SJSA1 (cell line): ENCODE results near the gene ADPRS. TPM values are rescaled to one million over a fixed set of nuclear protein-coding genes. Genes with fewer than 3 reads are reported as not detected.

Experiments used
- DNase-seq, 2 experiments: peaks; one replicate each; pipeline ENCODE4 v3.0.0-alpha.2; 2015 to 2020; ENCODE audit warnings: low spot score in 2 of 2, low read depth in 1 of 2
- H3K27ac ChIP-seq: fragments of 250-450 bp; sonication (Bioruptor Pico); 2 replicates; pipeline ENCODE4 v1.5.1; 2020; ENCODE audit warnings: mild to moderate bottlenecking, moderate library complexity
- H3K27me3 ChIP-seq: fragments of 250-450 bp; sonication (Bioruptor Pico); replicated peaks from 2 replicates; pipeline ENCODE4 v1.5.1; 2020; ENCODE audit warnings: mild to moderate bottlenecking, moderate library complexity
- H3K36me3 ChIP-seq: fragments of 250-450 bp; sonication (Bioruptor Pico); 2 replicates; pipeline ENCODE4 v1.5.1; 2020; ENCODE audit warnings: mild to moderate bottlenecking
- H3K4me1 ChIP-seq: fragments of 250-450 bp; sonication (Bioruptor Pico); replicated peaks from 2 replicates; pipeline ENCODE4 v1.6.1; 2021; ENCODE audit warnings: mild to moderate bottlenecking
- H3K4me3 ChIP-seq: fragments of 250-450 bp; sonication (Bioruptor Pico); 2 replicates; pipeline ENCODE4 v1.5.1; 2020; ENCODE audit warnings: mild to moderate bottlenecking
- H3K9me3 ChIP-seq: fragments of 250-450 bp; sonication (Bioruptor Pico); replicated peaks from 2 replicates; pipeline ENCODE4 v1.5.1; 2020; ENCODE audit warnings: mild to moderate bottlenecking
- total RNA-seq: library from RNA; depleted of rRNA; stranded (reverse); fragments of >200 nt; shearing (Covaris generic); gene quantifications from 2 replicates; pipeline ENCODE4 v1.2.3, GENCODE V29; 2014; rRNA removed

The ADPRS gene, protein sequence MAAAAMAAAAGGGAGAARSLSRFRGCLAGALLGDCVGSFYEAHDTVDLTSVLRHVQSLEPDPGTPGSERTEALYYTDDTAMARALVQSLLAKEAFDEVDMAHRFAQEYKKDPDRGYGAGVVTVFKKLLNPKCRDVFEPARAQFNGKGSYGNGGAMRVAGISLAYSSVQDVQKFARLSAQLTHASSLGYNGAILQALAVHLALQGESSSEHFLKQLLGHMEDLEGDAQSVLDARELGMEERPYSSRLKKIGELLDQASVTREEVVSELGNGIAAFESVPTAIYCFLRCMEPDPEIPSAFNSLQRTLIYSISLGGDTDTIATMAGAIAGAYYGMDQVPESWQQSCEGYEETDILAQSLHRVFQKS
- total RNA-seq: 48.8 and 72.0 TPM in 2 replicates

DNA sequence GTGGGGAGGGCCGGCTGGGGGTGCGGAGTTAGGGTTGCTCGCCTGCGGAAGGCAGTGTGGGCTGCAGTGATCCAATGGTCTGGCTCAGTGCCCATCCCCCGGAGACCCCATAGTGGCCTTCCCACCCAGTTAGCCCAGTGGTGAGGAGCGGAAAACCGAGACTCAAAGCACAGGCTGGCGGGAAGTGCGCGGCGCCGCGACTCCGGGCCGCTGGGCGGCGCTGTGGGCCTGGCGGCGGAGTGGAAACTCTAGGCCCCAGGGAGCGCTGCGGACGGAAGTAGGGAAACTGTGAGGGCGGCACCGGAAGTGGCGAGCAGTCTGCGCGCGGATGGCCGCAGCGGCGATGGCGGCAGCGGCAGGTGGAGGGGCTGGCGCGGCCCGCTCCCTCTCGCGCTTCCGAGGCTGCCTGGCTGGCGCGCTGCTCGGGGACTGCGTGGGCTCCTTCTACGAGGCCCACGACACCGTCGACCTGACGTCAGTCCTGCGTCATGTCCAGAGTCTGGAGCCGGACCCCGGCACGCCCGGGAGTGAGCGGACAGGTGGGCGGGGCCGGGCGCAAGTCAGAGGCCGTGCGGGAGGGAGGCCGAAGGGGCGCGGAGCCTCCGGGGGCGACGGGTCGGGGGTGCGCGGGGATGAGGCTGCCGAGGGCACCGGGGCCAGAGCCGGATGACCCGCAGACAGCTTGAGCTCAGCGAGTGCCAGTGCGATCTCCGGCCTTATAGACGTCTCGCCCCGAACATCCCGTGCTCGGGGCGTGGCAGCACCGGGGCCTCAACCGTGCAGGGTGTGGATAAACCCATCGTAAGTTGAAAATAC is at the start of gene ADPRS:
TSS of gene ADPRS (plus strand) at position 316 of the 816 bp plus-strand sequence. CDS start at position 329, 13 bp downstream.
- H3K27ac ChIP-seq: peak within 1 kb of the TSS; percentile 67
- peak within 1 kb of the TSS; percentile 88 for H3K4me3 ChIP-seq
- no peaks in the 10 kb centered on the region for H3K9me3 ChIP-seq
- DNase-seq: peak; percentile 88 to 90
- H3K36me3 ChIP-seq: peaks cover 46% of the 10 kb centered on the region
- H3K27me3 ChIP-seq: no peaks in the 10 kb centered on the region; the same call in 1 of the 2 replicates
- peaks cover 8% of the 10 kb centered on the region for H3K4me1 ChIP-seq

DNA sequence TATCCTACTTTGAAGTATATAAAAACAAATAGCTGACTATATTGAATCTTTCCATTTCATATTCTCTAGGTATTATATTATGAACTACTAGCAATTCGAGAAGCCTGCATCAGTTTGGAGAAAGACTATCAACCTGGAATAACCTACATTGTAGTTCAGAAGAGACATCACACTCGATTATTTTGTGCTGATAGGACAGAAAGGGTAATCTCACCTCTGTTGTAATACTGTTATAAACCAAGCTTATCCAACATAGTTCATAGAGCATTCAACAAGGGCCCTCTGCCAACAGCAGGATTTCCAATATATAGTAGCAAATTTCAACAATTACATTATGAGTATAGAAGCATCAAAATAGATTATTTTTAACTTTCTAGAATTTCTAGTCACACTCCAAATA is 48.5 kb upstream of the ADPRS start:
- H3K4me1 ChIP-seq: no peaks in the 10 kb centered on the region
- H3K9me3 ChIP-seq: no peaks in the 10 kb centered on the region
- no peaks in the 10 kb centered on the region for H3K27me3 ChIP-seq
- no peak overlapping the region for H3K27ac ChIP-seq
- no peak for DNase-seq
- no peak overlapping the region for H3K4me3 ChIP-seq
- peaks cover 31% of the 10 kb centered on the region for H3K36me3 ChIP-seq

DNA sequence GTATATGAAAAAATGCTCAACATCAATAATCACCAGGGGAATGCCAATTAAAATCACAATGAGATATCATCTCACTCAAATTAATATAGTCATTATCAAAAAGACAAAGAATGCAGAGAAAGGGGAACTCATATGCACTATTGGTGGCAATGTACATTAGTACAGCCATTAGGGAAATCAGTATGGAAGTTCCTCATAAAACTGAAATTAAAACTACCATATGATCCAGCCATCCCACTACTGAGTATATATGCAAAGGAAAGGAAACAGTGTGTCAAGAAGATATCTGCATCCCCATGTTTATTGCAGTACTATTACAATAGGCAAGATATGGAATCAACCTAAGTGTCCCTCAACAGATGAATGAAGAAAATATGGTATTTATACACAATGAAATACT is 36.9 kb upstream of the ADPRS start:
- H3K4me1 ChIP-seq: no peaks in the 10 kb centered on the region
- no peak overlapping the region for H3K4me3 ChIP-seq

DNA sequence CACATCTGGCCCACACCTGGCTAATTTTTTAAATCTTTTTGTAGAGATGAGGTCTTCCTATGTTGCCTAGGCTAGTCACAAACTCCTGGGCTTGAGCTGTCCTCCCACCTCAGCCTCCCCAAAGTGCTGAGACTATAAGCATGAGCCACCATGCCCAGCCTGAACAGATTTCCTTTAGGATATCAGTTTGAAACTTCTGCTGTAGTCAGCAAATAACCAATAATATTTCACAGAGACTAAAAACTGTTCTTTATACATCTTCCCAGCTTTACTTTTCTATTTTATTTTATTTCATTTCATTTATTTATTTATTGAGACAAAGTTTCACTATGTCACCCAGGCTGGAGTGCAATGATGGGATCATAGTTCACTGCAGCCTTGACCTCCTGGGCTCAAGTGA is 34.7 kb upstream of the ADPRS start:
- no peaks in the 10 kb centered on the region for H3K9me3 ChIP-seq
- H3K4me3 ChIP-seq: no peak overlapping the region
- H3K4me1 ChIP-seq: no peaks in the 10 kb centered on the region
- H3K36me3 ChIP-seq: peaks cover 6% of the 10 kb centered on the region
- H3K27me3 ChIP-seq: no peaks in the 10 kb centered on the region
- no peak overlapping the region for H3K27ac ChIP-seq
- no peak for DNase-seq

More for the DNA sequence above, 36.9 kb upstream of the ADPRS start:
- Histone ChIP-seq H3K36me3 (peaks cover 6% of the 10 kb centered on the region), H3K9me3 (no peaks in the 10 kb centered on the region), H3K27ac (no peak overlapping the region), H3K27me3 (no peaks in the 10 kb centered on the region)
- DNase-seq: no peak

DNA sequence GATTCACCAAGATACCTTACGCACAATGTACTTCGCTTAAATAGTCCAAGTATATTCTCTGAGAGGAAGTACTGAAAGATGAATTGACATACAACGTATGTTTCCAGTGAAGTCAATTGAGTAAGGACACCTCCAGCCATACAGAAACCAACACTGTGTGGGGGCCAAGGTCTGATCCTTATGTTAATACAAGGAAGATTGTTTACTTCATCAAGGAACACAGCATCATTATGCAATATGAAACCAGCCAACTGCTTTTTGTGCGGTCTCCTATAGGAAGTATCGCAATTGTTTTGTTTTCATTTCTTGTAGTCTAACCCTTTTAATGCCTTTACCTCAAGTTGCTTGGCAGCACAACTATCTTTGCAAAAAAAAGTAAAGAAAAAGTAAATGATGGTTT is 33.0 kb upstream of the ADPRS start:
- no peak overlapping the region for H3K4me3 ChIP-seq
- H3K9me3 ChIP-seq: no peaks in the 10 kb centered on the region
- H3K27ac ChIP-seq: no peak overlapping the region
- H3K4me1 ChIP-seq: no peaks in the 10 kb centered on the region
- peaks cover 6% of the 10 kb centered on the region for H3K36me3 ChIP-seq
- no peak for DNase-seq
- no peaks in the 10 kb centered on the region for H3K27me3 ChIP-seq

DNA sequence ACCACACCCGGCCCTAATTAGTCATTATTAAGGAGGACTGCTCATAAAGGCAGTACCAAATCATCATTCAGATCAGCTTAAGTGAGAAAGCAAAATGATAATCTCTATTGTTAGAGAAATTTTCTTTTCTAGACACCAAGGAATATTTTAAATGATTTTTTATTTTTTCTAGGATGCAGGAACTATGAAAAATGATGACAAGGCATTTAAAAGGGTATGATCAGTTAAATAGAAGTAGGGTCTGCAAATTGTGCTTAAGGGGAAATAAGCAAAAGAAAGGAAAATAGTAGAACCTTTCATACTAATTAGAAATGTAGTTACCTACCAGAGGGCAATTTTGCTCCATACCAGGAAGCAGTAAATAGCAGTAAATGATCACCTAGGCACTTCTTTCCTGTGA is 26.4 kb upstream of the ADPRS start:
- H3K4me3 ChIP-seq: no peak overlapping the region
- no peaks in the 10 kb centered on the region for H3K27me3 ChIP-seq
- H3K4me1 ChIP-seq: no peaks in the 10 kb centered on the region
- H3K9me3 ChIP-seq: no peaks in the 10 kb centered on the region
- no peak for DNase-seq
- H3K36me3 ChIP-seq: no peaks in the 10 kb centered on the region
- no peak overlapping the region for H3K27ac ChIP-seq

DNA sequence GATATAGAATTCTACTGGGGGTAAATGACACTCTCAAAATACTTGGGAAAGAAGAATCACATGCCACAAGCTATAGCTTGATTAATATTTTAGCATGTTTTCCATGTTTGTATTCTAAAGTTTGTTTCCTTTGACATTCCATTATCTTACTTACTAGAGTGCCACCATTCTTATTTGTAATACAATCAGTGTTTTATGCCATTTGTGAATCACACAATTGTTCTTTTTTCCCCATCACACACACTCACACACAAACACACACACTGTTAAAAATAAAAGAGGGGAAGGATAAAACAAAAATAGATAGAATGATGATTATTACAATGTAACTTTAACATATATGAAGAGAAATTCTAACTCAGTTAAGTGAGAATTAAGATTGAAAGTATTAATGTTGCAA is 20.8 kb upstream of the ADPRS start:
- H3K4me3 ChIP-seq: no peak overlapping the region
- no peak for DNase-seq
- H3K27me3 ChIP-seq: no peaks in the 10 kb centered on the region
- no peaks in the 10 kb centered on the region for H3K36me3 ChIP-seq
- no peaks in the 10 kb centered on the region for H3K9me3 ChIP-seq
- H3K4me1 ChIP-seq: no peaks in the 10 kb centered on the region
- no peak overlapping the region for H3K27ac ChIP-seq

DNA sequence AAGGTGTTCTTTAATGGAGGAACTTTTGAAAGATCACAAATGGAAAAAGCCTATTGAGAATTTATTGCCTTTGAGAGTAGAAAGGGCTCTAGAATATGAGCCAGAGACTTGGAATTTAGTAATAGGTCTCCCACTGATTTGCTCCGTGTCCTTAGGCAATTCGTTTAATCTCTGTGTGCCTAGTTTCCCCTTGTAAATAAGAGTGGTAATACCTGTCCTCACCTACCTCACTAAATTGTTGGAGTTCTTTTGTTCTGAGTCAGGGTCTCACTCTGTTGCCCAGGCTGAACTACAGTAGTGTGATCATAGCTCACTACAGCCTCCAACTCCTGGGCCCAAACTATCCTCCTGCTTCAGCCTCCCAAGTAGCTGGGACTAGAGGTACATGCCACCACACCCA is 19.8 kb upstream of the ADPRS start:
- Histone ChIP-seq H3K27me3 (no peaks in the 10 kb centered on the region), H3K9me3 (no peaks in the 10 kb centered on the region), H3K36me3 (no peaks in the 10 kb centered on the region), H3K4me1 (no peaks in the 10 kb centered on the region), H3K27ac (no peak overlapping the region), H3K4me3 (no peak overlapping the region)
- DNase-seq: no peak

DNA sequence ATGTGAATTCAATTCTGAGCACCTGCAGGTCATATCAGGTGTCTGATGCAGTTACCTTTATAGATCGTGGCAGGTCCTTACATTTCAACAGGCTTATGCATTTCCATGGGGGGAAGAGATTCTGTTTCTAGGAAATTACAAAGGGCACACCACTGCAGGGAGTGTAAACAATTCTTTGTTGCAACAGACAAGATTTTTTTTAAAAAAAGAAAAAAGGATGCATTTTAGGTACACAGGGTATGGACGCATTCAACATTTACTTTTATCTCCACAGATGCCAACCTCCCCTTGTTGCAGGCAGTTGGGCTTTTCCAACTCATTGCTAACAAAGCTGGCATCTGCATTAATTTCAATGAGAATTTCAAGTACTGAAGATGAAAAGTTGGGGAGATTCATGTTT is 18.3 kb upstream of the ADPRS start:
- Histone ChIP-seq H3K27ac (no peak overlapping the region), H3K36me3 (no peaks in the 10 kb centered on the region), H3K4me1 (no peaks in the 10 kb centered on the region), H3K27me3 (no peaks in the 10 kb centered on the region), H3K4me3 (no peak overlapping the region), H3K9me3 (no peaks in the 10 kb centered on the region)
- no peak for DNase-seq

DNA sequence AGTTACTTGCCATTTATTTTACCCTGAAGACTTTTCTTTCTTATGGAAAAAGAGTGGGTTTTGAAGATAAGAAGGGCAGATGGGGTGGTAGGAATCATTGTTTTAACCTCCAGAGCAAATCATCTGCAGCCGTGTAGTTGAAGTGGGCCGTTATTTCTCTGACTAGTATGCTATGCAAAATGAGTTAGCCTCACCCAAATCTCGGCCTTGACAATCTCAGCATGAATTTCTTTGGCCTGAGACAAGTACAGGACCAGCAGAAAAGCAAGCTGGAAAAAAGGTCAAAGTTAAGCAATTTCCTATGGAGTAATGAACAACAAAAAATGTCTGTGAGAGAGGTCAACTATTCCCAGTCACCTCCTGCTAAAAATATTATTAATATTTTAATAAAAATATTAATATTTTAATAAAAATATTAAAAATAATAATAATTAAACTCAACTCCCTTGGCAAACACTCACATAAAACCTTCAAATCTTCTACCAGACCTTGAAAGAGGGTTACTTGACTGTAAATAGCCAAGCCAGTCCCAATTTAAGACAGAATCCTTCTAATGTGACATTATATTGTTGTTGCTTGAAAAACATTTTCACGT is 11.6 kb upstream of the ADPRS start:
- no peak for DNase-seq
- no peak overlapping the region for H3K4me3 ChIP-seq

DNA sequence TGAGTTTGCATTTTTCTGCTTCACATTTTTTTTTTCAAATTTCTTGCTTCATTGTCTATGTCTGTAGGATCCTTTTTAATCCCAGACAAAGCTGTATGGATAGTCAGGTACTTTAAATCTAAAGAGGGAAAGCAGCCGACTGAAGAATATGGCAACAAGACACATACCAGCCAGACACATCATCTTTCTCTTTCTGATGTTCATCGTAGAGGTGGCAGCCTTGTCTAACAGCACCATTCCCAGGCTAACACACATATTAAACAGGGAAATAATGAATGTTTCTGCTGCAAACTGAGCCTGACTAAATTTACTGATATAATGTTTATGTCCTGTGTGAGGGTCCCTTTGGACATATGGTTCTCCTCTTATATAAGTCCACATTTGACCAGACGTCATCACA is 8.5 kb upstream of the ADPRS start:
- H3K27ac ChIP-seq: no peak overlapping the region
- H3K4me3 ChIP-seq: no peak overlapping the region
- no peak for DNase-seq
- no peaks in the 10 kb centered on the region; the same call in 1 of the 2 replicates for H3K27me3 ChIP-seq
- H3K36me3 ChIP-seq: no peaks in the 10 kb centered on the region
- no peaks in the 10 kb centered on the region for H3K4me1 ChIP-seq
- H3K9me3 ChIP-seq: no peaks in the 10 kb centered on the region

More for the DNA sequence above, 11.6 kb upstream of the ADPRS start:
- no peaks in the 10 kb centered on the region for H3K36me3 ChIP-seq
- H3K27ac ChIP-seq: no peak overlapping the region
- no peaks in the 10 kb centered on the region for H3K9me3 ChIP-seq
- H3K27me3 ChIP-seq: no peaks in the 10 kb centered on the region
- H3K4me1 ChIP-seq: no peaks in the 10 kb centered on the region

DNA sequence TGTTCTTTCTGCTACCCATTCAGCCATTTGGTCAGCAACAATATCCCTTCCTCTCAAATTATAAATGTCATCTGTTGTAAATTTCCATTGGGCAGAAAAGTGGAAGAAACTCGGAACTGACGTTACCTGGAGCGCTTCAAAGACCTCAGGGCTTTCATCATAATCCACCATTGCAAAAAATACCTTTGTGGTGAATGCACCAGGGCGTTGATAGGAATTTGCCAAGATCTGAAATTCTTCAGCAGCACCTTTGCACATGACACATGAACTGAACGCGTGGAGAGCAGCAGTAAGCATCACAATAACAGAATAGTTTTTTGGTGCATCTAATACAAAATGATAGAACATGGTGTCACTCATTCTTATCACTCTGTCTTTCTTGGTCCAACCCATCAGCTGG is 7.9 kb upstream of the ADPRS start:
- H3K36me3 ChIP-seq: no peaks in the 10 kb centered on the region
- no peaks in the 10 kb centered on the region for H3K4me1 ChIP-seq
- no peaks in the 10 kb centered on the region; the same call in 1 of the 2 replicates for H3K27me3 ChIP-seq
- H3K27ac ChIP-seq: no peak overlapping the region
- DNase-seq: no peak
- H3K9me3 ChIP-seq: no peaks in the 10 kb centered on the region
- H3K4me3 ChIP-seq: no peak overlapping the region

DNA sequence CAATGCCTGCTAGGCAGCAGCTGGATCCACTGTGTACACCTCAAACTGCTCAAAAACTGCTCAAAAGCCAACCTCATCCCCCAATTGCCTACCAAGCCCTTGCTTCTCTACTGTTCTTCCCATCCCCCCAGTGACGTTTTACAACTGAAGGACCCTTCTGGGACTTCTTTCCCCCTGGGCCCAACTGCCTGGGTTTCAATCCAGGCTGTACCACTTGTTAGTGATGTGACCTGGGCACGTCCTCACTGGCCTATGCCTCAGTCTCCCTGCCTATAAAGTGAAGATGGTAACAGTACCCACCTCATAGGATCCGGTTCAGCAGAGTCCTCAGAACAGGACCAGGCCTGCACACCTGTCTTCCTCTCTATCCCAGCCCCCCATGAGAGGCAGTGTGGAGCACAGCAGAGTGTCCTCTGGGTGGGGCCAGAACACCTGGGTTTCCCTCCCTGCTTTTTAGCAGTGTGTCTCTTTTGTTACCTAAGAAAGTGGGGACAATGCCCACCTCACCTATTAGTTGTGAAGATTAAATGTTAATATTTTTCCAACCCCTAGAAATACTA is 6.7 kb upstream of the ADPRS start:
- H3K36me3 ChIP-seq: no peaks in the 10 kb centered on the region
- H3K27ac ChIP-seq: no peak overlapping the region
- no peak overlapping the region for H3K4me3 ChIP-seq
- H3K4me1 ChIP-seq: no peaks in the 10 kb centered on the region
- no peaks in the 10 kb centered on the region for H3K9me3 ChIP-seq
- DNase-seq: no peak
- no peaks in the 10 kb centered on the region; the same call in 1 of the 2 replicates for H3K27me3 ChIP-seq
